NCI-H524 (cell line): ENCODE measurements around the gene WTIP.
"Not testable (repeated sequence)": the region's sequence is repeated elsewhere in the genome, so short reads cannot be mapped to it uniquely, and the experiment has no call there.

Experiments used
- DNase-seq, 2 experiments: peaks; one replicate each; lab custom pipeline; 2025; lab: John Stamatoyannopoulos, UW

Gene WTIP

GRCh38 chr19:34480971-34481841 is at the start of gene WTIP:
WTIP (plus strand) TSS chr19:34481758; CDS start chr19:34481975, 217 bp downstream.
- DNase-seq = peak in 1 of 2 experiments; percentile 25

GRCh38 chr19:34432797-34433196 is 48.8 kb upstream of the WTIP start:
- no peak for DNase-seq

GRCh38 chr19:34436716-34437115 is 44.8 kb upstream of the WTIP start:
- DNase-seq = no peak

- DNase-seq = no peak
These were observed 33.4 kb upstream of the WTIP start for GRCh38 chr19:34448191-34448590.

GRCh38 chr19:34452723-34453122 is 28.8 kb upstream of the WTIP start:
- DNase-seq = no peak

GRCh38 chr19:34454091-34454490 is 27.5 kb upstream of the WTIP start:
- no peak for DNase-seq

- DNase-seq = no peak
These were observed 26.9 kb upstream of the WTIP start for GRCh38 chr19:34454685-34455084.

- DNase-seq = not testable (repeated sequence)
These were observed 25.6 kb upstream of the WTIP start for GRCh38 chr19:34455783-34456480.

GRCh38 chr19:34457446-34457845 is 24.1 kb upstream of the WTIP start:
- DNase-seq = peak in 1 of 2 experiments; percentile 13

- no peak for DNase-seq
These were observed 22.9 kb upstream of the WTIP start for GRCh38 chr19:34458677-34459076.

- no peak for DNase-seq
These were observed 21.9 kb upstream of the WTIP start for GRCh38 chr19:34459614-34460013.

GRCh38 chr19:34461375-34462100 is 20.0 kb upstream of the WTIP start:
- DNase-seq = no peak

GRCh38 chr19:34464785-34465184 is 16.8 kb upstream of the WTIP start:
- DNase-seq = not testable (repeated sequence)

- DNase-seq = no peak
These were observed 13.1 kb upstream of the WTIP start for GRCh38 chr19:34468409-34468808.

- not testable (repeated sequence) for DNase-seq
These were observed 12.5 kb upstream of the WTIP start for GRCh38 chr19:34469026-34469425.

- DNase-seq = no peak
These were observed 9.5 kb upstream of the WTIP start for GRCh38 chr19:34471906-34472700.

GRCh38 chr19:34474233-34474989 is 7.1 kb upstream of the WTIP start:
- no peak for DNase-seq

GRCh38 chr19:34475026-34475974 is 6.3 kb upstream of the WTIP start:
- no peak for DNase-seq

- no peak for DNase-seq
These were observed 5.5 kb upstream of the WTIP start for GRCh38 chr19:34475975-34476594.
